GM12864 (cell line): Measurements from ENCODE around the gene TMEM176B.

ENCODE experiments used
- DNase-seq: peaks from one replicate; pipeline ENCODE4 v3.0.0-alpha.2; 2011; ENCODE audit warnings: low read depth
- H3K4me3 ChIP-seq: 2 replicates; pipeline ENCODE4 v1.5.1; 2011; ENCODE audit warnings: mild to moderate bottlenecking, low read depth, low read length, control low read depth
- CTCF ChIP-seq: IDR thresholded peaks from 2 replicates; pipeline ENCODE4 v1.5.1; 2011; ENCODE audit warnings: low read depth, mild to moderate bottlenecking, moderate library complexity, low read length, control low read depth, inconsistent platforms; ENCODE audit errors: missing control alignments

Gene TMEM176B

GRCh38 chr7:150753239-150753638, 46.9 kb downstream of the TMEM176B start:
- TF ChIP-seq CTCF = no peak
- H3K4me3 ChIP-seq = no peak overlapping the region
- no peak for DNase-seq

GRCh38 chr7:150751702-150752101, 48.5 kb downstream of the TMEM176B start:
- H3K4me3 ChIP-seq = no peak overlapping the region
- TF ChIP-seq CTCF = no peak
- no peak for DNase-seq

- no peak for DNase-seq
- TF ChIP-seq CTCF = no peak
- no peak overlapping the region for H3K4me3 ChIP-seq
These were observed 51.8 kb downstream of the TMEM176B start for GRCh38 chr7:150748376-150748775.

GRCh38 chr7:150746921-150747320, 53.2 kb downstream of the TMEM176B start:
- TF ChIP-seq CTCF = no peak
- no peak for DNase-seq
- H3K4me3 ChIP-seq = no peak overlapping the region

- no peak overlapping the region for H3K4me3 ChIP-seq
- no peak for TF ChIP-seq CTCF
- no peak for DNase-seq
These were observed 54.3 kb downstream of the TMEM176B start for GRCh38 chr7:150745876-150746275.

GRCh38 chr7:150745086-150745485, 55.1 kb downstream of the TMEM176B start:
- no peak for DNase-seq
- no peak for TF ChIP-seq CTCF
- H3K4me3 ChIP-seq = no peak overlapping the region

GRCh38 chr7:150744041-150744656, 56.0 kb downstream of the TMEM176B start:
- no peak for TF ChIP-seq CTCF
- H3K4me3 ChIP-seq = no peak overlapping the region
- no peak for DNase-seq
